GM04503 (cell line): Measurements from ENCODE around the gene FAM78B.

Experiments used
- DNase-seq: peaks from one replicate; pipeline ENCODE4 v3.0.0-alpha.2; 2012; ENCODE audit warnings: low read depth

FAM78B gene

GRCh38 chr1:166064951-166065350 is 101.8 kb downstream of the FAM78B start:
- DNase-seq: no peak

GRCh38 chr1:166064313-166064926 is 102.4 kb downstream of the FAM78B start:
- DNase-seq: no peak

- no peak for DNase-seq
Observed at GRCh38 chr1:166063701-166064100, 103.1 kb downstream of the FAM78B start.

DNA sequence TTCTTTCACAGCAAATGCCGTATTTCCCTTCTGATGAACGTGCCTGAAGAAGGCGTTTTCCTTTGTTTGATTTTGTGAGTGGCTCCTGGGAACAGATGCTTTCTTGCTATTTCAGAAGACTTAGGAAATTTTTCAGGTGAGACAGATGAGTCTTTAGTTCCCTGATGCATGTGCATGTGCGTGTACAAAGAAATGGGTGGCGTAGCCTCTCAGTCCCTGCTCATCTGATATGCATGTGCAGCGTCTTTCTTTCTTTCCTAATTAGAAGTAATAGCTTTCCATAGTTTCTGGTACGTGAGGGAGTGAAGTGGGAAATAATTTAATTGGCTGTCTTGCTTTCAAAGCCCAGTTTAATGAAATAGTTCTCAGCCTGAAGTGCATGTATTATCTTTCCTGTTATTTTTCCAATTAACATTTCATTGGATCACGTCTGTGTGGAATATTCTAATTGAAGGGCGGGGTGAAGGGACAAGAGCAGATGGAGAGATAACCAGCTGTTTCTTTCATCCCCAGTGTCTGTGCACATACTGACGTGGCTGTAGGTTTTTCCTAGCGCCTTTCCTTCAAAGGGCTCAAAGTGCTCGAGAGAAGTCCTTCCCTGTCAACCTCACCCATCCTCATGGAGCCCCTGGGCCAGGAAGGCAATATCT is 104.3 kb downstream of the FAM78B start:
- no peak for DNase-seq

DNA sequence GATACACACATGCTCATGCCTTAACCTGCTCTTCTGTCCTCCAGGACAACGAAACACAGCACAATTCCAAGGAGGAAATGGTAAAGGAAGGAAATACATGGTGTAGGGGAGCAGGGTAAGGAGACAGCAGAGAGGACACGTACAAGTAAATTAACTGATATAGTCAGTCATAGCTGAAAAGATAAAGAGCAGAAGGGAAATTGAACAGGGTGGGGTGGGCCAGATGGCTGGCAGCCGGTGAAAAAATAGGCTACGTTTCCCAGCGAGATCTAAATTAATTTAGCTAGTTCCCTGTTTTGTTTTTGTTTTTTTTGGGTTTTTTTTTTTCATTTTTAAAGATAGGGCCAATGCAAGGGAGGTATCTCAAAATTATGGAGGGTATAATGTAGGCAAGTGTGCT is 109.2 kb downstream of the FAM78B start:
- DNase-seq: no peak

DNA sequence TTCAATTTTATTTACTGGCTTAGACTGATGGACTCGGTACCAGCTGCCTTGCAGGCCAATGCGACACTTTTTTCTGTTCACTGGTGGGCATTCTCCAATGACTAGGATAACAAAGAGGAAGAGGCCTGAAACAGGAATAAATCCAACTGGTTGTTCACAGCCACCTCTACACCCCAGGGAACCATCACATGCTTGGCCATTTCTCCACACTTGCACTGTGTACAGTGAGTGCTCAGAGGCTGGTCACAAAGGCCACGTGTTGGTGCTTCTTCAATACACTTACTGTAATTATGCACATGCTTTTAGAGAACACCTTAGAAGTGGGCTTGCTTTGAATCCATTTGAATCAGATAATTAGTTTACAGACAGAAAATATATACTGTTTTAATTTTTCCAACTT is 113.4 kb downstream of the FAM78B start:
- no peak for DNase-seq

DNA sequence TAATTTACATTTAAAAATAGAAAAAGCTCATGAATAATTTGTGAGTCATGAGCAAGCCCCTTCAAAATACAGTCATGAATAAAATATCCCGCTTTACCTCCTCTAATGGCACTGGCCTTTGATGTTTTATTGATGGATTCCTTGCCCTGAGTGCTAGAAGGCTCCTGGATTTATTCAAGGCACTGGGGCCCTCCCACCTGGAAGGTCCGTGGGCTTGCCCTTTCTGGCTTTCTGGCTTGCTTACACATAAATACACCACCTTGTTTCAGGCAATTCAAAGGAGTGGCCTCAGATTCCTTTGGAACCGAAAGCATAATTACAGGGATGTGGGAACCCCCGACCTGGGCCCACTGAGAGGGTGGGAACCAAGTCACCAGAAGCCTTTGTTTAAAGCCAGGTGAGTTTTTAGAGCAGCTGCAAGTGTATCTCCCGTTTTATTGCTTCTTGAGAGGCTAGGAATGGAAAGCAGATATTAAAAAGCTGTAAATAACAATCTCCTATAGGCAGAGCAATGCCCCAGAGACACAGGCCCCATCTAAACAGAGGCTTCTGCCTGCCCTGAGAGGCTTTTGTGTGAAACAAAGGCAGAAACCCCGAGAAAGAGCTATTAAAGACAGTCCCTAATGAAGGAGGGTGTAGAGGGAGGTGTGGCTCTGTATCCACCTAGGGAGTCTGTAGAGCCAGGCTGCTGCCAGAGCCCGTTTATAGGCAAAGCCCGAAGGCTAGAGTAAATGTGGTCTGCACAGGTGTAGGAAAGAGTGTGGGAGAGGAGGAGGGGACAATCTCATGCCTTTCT is 126.4 kb downstream of the FAM78B start:
- DNase-seq: no peak

GRCh38 chr1:166039436-166040201 is 127.2 kb downstream of the FAM78B start:
- DNase-seq: no peak

GRCh38 chr1:166036092-166036491 is 130.7 kb downstream of the FAM78B start:
- no peak for DNase-seq

DNA sequence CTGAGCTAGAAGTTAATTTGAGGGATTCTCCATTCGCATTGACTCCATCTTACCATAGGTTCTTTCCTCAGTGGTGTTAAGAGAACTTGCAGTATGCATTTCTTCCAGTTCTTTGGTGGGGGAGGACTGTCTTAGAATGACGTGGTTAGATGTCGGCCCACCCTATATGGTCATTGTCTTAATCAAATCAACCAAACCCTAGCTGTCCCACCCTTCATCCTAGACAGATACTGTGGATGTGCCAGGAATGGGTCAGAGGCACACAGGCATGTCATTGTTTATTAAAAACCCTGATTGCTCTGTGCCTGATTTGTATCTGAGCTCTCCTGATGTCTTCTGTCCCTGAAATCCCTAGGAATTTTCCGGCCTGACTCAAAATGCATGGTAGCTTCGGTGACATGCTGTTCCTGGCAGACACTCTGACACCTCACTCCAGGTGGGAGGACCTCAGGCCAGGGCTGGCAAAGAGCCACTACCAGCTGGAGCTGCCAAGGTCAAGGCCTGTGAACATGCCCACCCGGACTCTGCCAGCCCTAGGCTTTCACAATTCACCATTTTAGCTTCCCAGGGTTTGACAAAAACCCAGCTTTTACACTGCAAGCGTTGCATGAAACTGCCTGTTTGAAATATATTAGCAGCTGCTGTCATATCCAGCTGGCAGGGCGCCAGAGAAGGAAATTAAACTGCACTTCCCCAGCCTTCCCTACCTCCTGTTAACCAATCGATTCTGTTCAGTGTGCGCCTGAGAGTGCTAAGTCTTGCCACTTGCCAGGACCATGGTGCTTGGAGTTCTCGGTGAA is 134.0 kb downstream of the FAM78B start:
- DNase-seq: no peak

- no peak for DNase-seq
Observed at GRCh38 chr1:166031932-166032571, 134.7 kb downstream of the FAM78B start.

GRCh38 chr1:166029196-166029945 is 137.4 kb downstream of the FAM78B start:
- DNase-seq: no peak

DNA sequence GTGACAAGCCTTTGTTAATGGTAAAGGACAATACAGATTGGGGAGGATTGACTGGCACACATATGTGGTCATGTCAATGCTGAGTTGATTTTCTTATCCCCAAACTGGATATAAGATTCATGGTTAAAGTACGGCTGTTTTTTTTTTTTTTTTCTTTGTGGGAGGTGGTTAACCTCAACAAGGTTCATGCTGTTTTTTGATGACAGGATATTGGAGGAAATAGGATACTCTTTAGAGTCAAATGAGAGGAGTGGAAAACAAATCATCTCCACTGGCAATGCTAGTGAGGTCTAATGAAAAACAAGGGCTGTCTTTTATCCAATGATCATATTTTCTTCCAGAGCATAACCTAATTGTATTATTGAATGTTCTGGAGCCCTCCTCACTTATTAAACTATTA is 140.2 kb downstream of the FAM78B start:
- no peak for DNase-seq

DNA sequence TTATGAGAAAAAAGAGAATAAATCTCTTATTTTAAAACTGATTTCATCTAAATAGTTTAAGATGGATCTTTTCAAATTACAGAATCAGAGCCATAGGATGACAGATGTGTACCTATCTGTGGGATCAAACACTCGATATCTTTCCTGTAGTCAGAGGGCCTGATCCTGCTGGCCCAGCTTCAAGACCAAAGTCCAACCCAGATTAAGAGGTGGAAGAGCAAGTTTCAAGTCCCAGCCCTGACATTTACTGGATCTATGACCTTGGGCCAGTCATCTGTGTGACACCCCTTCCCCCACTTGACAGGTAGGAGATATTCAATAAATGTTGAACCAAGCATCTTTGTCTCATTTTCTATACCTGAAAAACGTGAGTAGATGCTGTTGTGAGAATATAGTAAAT is 140.7 kb downstream of the FAM78B start:
- no peak for DNase-seq

DNA sequence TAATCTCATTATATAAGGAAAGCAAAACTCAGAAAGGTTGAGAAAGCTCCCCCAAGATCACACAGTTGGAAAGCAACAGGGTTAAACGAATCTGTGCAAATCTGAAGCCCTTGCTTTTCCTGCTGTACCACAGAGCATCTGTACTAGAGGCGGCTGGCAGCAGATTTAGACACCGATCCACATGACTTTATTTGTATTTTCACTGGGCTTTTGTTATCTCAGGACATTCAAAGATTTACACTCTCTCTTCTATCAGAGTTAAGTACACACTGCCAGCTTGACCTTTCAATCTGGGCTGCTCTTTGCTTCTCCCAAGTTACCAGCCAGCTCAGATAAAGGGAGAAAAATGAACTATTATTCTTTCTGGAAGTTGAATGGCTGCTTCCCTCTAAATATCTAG is 146.6 kb downstream of the FAM78B start:
- DNase-seq: no peak
